Measurements from ENCODE around the gene TSPY2.
"Not testable (repeated sequence)": the region's sequence is repeated elsewhere in the genome, so short reads cannot be mapped to it uniquely, and the experiment has no call there.

Gene TSPY2

DNA sequence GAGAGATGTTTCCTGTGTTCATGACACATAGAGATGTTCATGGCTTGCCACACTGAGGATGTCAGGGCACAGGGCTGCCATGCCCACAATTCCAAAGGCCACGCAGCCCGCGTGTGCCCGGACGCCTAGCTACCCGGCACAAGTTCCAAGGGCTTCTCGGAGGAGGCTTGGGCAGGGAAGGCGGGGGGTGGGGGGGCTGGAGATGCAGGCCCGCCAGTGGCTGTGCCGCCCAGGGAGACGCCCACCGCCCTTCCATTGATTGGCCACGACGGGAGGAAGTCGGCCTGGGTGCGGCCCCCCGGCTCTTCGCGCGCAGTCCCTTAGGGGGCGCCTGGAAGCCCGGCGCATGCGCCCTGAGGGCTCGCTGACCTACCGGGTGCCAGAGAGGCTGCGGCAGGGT is at the start of gene TSPY2:
Gene TSPY2 (plus strand): TSS at position 301 of the 400 bp plus-strand sequence. CDS start 46 bp downstream, at position 347.
- in situ Hi-C loops (cut with MboI; ENCODE audit: low sequenced_read_pairs, unreplicated experiment); DNase-seq (ENCODE audit: low spot score): not testable (repeated sequence)

DNA sequence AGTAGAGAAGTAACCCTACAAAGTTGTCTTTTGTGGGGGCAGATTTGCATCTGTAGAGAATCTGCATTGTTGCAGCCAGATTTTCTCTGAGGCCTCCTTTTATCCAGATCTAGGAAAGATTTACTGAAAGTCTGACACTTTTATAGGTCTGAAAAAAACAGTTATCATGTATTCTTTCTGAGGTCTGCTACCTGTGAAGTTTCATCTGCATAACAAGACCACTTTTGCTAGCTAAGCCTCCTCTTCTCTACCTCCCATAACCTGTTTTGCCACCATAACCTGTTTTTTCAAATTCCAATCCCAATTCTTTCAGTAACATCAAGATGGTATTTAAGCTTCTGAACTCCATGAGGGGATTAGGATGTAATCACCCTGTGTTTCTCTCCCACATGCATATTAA is 36.5 kb upstream of the TSPY2 start:
- in situ Hi-C loops (cut with MboI; ENCODE audit: low sequenced_read_pairs, unreplicated experiment); DNase-seq (ENCODE audit: low spot score): not testable (repeated sequence)

- in situ Hi-C loops (cut with MboI; ENCODE audit: low sequenced_read_pairs, unreplicated experiment), result not testable (repeated sequence)
Observed at GRCh38 chrY:6217045-6217444, 29.0 kb upstream of the TSPY2 start.

DNA sequence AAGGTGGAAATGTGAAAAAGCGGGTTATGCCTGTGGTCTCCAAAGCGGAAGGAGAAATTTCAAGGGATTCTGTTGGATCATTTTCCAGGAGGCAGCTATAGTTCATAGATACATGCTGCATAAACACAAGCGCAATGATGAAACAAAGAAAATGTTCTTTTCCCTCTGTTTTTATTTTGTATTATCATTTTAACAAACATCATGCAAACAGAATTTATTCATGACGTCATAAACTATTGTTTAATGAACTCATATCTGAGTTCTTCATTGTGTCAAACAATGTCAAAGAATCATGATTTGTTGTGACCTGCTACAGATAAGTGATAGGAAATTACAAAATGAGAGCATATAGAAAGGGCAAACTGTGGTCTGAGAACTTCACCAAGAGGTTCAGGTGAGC is 23.8 kb downstream of the TSPY2 start:
- DNase-seq (ENCODE audit: low spot score); in situ Hi-C loops (cut with MboI; ENCODE audit: low sequenced_read_pairs, unreplicated experiment): not testable (repeated sequence)

More at GRCh38 chrY:6217045-6217444, 29.0 kb upstream of the TSPY2 start:
- not testable (repeated sequence) for DNase-seq (ENCODE audit: low spot score)

All from GM13976 (cell line).